Measurements from ENCODE around the gene NFASC.

NFASC gene

DNA sequence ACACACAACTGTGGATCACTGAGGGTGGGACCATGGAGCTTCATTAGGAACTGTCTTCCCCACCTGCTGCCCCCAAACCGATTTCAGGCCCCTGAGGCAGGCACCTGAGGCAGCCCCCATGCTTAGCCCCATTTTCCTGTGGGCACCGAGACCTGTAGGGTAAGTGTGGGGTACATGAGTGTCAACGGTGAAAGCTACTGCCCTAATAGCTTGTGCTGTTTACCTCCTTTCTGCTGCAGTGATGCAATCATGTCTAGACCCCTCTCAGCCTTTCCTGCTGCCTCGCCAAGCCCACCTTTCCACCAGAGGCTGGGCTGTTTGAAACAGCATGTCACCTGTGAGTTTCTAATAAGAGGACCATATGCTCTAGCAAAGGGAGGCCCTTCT, 53.0 kb downstream of the NFASC start:
- Histone ChIP-seq H3K27me3 (replicated peaks in 2 of 5; ENCODE audit: control insufficient read depth in 4 of 5, insufficient read depth in 5 of 5, low read length in 4 of 5) (peaks cover 0 to 13% (median 3%) of the 10 kb centered on the region in 5 experiments), H3K9me3 (ENCODE audit: control extremely low read depth in 1 of 5, control insufficient read depth in 4 of 5, insufficient read depth in 2 of 5, low read depth in 1 of 5, low read length in 4 of 5) (no peaks in the 10 kb centered on the region), H3K4me1 (ENCODE audit: control extremely low read depth in 1 of 4, control insufficient read depth in 4 of 4, insufficient read depth in 4 of 4, low read length in 3 of 4) (no peaks in the 10 kb centered on the region), H3K36me3 (ENCODE audit: control insufficient read depth in 4 of 4, insufficient read depth in 4 of 4, low read length in 3 of 4) (no peaks in the 10 kb centered on the region), H3K27ac (ENCODE audit: insufficient read depth in 1 of 2, low read depth in 1 of 2, low read length in 2 of 2, poor library complexity in 1 of 2, severe bottlenecking in 2 of 2) (no peak overlapping the region), H3K4me3 (ENCODE audit: control insufficient read depth in 1 of 7, extremely low read depth in 1 of 7, insufficient read depth in 4 of 7, low read depth in 2 of 7, low read length in 6 of 7) (no peak overlapping the region)
- POLR2A ChIA-PET: interaction anchor here (0.5 kb wide), 1 partner anchor 26 kb away, joined by 3 read pairs; no protein-coding TSS in a partner anchor
- CTCF ChIA-PET: interaction anchor here (1.4 to 2.0 kb wide), 2 partner anchors 11 to 18 kb away, joined by 3 to 8 read pairs; no protein-coding TSS in a partner anchor
- no CpG with 5 or more reads among the region's 4 CpGs for WGBS (ENCODE audit: insufficient coverage)
- DNase-seq: no peak

GRCh38 chr1:204924013-204924759, 53.5 kb downstream of the NFASC start:
- no peaks in the 10 kb centered on the region for H3K9me3 ChIP-seq (ENCODE audit: control extremely low read depth in 1 of 5, control insufficient read depth in 4 of 5, insufficient read depth in 2 of 5, low read depth in 1 of 5, low read length in 4 of 5)
- ChIA-PET CTCF (interaction anchor here (2.0 kb wide), 1 partner anchor 18 kb away, joined by 8 read pairs; no protein-coding TSS in a partner anchor), POLR2A (interaction anchor here (0.5 kb wide), 1 partner anchor 27 kb away, joined by 3 read pairs; no protein-coding TSS in a partner anchor)
- no peak for DNase-seq
- H3K4me1 ChIP-seq (ENCODE audit: control extremely low read depth in 1 of 4, control insufficient read depth in 4 of 4, insufficient read depth in 4 of 4, low read length in 3 of 4): no peaks in the 10 kb centered on the region
- 81% methylated on average over 5 of the region's 5 CpGs for WGBS (ENCODE audit: insufficient coverage)
- peaks cover 0 to 13% (median 3%) of the 10 kb centered on the region in 5 experiments for H3K27me3 ChIP-seq (replicated peaks in 2 of 5; ENCODE audit: control insufficient read depth in 4 of 5, insufficient read depth in 5 of 5, low read length in 4 of 5)
- H3K36me3 ChIP-seq (ENCODE audit: control insufficient read depth in 4 of 4, insufficient read depth in 4 of 4, low read length in 3 of 4): no peaks in the 10 kb centered on the region
- no peak overlapping the region for H3K4me3 ChIP-seq (ENCODE audit: control insufficient read depth in 1 of 7, extremely low read depth in 1 of 7, insufficient read depth in 4 of 7, low read depth in 2 of 7, low read length in 6 of 7)
- no peak overlapping the region for H3K27ac ChIP-seq (ENCODE audit: insufficient read depth in 1 of 2, low read depth in 1 of 2, low read length in 2 of 2, poor library complexity in 1 of 2, severe bottlenecking in 2 of 2)

- Histone ChIP-seq H3K27me3 (replicated peaks in 2 of 5; ENCODE audit: control insufficient read depth in 4 of 5, insufficient read depth in 5 of 5, low read length in 4 of 5) (peaks cover 0 to 13% (median 3%) of the 10 kb centered on the region in 5 experiments), H3K4me3 (ENCODE audit: control insufficient read depth in 1 of 7, extremely low read depth in 1 of 7, insufficient read depth in 4 of 7, low read depth in 2 of 7, low read length in 6 of 7) (no peak overlapping the region), H3K4me1 (ENCODE audit: control extremely low read depth in 1 of 4, control insufficient read depth in 4 of 4, insufficient read depth in 4 of 4, low read length in 3 of 4) (no peaks in the 10 kb centered on the region), H3K36me3 (ENCODE audit: control insufficient read depth in 4 of 4, insufficient read depth in 4 of 4, low read length in 3 of 4) (no peaks in the 10 kb centered on the region), H3K9me3 (ENCODE audit: control extremely low read depth in 1 of 5, control insufficient read depth in 4 of 5, insufficient read depth in 2 of 5, low read depth in 1 of 5, low read length in 4 of 5) (no peaks in the 10 kb centered on the region), H3K27ac (ENCODE audit: insufficient read depth in 1 of 2, low read depth in 1 of 2, low read length in 2 of 2, poor library complexity in 1 of 2, severe bottlenecking in 2 of 2) (no peak overlapping the region)
- POLR2A ChIA-PET: interaction anchor here (0.7 kb wide), 1 partner anchor 40 kb away, joined by 3 read pairs; no protein-coding TSS in a partner anchor
- DNase-seq: no peak
- WGBS (ENCODE audit: insufficient coverage): no CpG with 5 or more reads among the region's 1 CpG
- CTCF ChIA-PET: interaction anchor here (1.0 to 2.0 kb wide), 3 partner anchors 11 to 36 kb away, joined by 3 to 8 read pairs (median 4); no protein-coding TSS in a partner anchor
Measured at GRCh38 chr1:204925701-204926100, 55.0 kb downstream of the NFASC start.

GRCh38 chr1:204927673-204928641, 57.3 kb downstream of the NFASC start:
- POLR2A ChIA-PET: no interaction called here
- 83% methylated on average over 4 of the region's 11 CpGs for WGBS (ENCODE audit: insufficient coverage)

GRCh38 chr1:204928671-204929486, 58.2 kb downstream of the NFASC start:
- POLR2A ChIA-PET: no interaction called here

More at GRCh38 chr1:204927673-204928641, 57.3 kb downstream of the NFASC start:
- Histone ChIP-seq H3K4me1 (ENCODE audit: control extremely low read depth in 1 of 4, control insufficient read depth in 4 of 4, insufficient read depth in 4 of 4, low read length in 3 of 4) (no peaks in the 10 kb centered on the region), H3K27ac (ENCODE audit: insufficient read depth in 1 of 2, low read depth in 1 of 2, low read length in 2 of 2, poor library complexity in 1 of 2, severe bottlenecking in 2 of 2) (no peak overlapping the region), H3K4me3 (ENCODE audit: control insufficient read depth in 1 of 7, extremely low read depth in 1 of 7, insufficient read depth in 4 of 7, low read depth in 2 of 7, low read length in 6 of 7) (no peak overlapping the region), H3K9me3 (ENCODE audit: control extremely low read depth in 1 of 5, control insufficient read depth in 4 of 5, insufficient read depth in 2 of 5, low read depth in 1 of 5, low read length in 4 of 5) (no peaks in the 10 kb centered on the region), H3K27me3 (replicated peaks in 2 of 5; ENCODE audit: control insufficient read depth in 4 of 5, insufficient read depth in 5 of 5, low read length in 4 of 5) (peaks cover 0 to 20% (median 5%) of the 10 kb centered on the region in 5 experiments), H3K36me3 (ENCODE audit: control insufficient read depth in 4 of 4, insufficient read depth in 4 of 4, low read length in 3 of 4) (no peaks in the 10 kb centered on the region)
- CTCF ChIA-PET: no interaction called here
- DNase-seq: no peak

GRCh38 chr1:204929487-204930154, 59.0 kb downstream of the NFASC start:
- Histone ChIP-seq H3K4me1 (ENCODE audit: control extremely low read depth in 1 of 4, control insufficient read depth in 4 of 4, insufficient read depth in 4 of 4, low read length in 3 of 4) (no peaks in the 10 kb centered on the region), H3K27me3 (replicated peaks in 2 of 5; ENCODE audit: control insufficient read depth in 4 of 5, insufficient read depth in 5 of 5, low read length in 4 of 5) (peaks cover 0 to 14% (median 5%) of the 10 kb centered on the region in 5 experiments), H3K9me3 (ENCODE audit: control extremely low read depth in 1 of 5, control insufficient read depth in 4 of 5, insufficient read depth in 2 of 5, low read depth in 1 of 5, low read length in 4 of 5) (no peaks in the 10 kb centered on the region), H3K36me3 (ENCODE audit: control insufficient read depth in 4 of 4, insufficient read depth in 4 of 4, low read length in 3 of 4) (no peaks in the 10 kb centered on the region), H3K4me3 (ENCODE audit: control insufficient read depth in 1 of 7, extremely low read depth in 1 of 7, insufficient read depth in 4 of 7, low read depth in 2 of 7, low read length in 6 of 7) (no peak overlapping the region), H3K27ac (ENCODE audit: insufficient read depth in 1 of 2, low read depth in 1 of 2, low read length in 2 of 2, poor library complexity in 1 of 2, severe bottlenecking in 2 of 2) (no peak overlapping the region)
- POLR2A ChIA-PET: no interaction called here
- CTCF ChIA-PET: interaction anchor here (1.8 to 2.1 kb wide), 2 partner anchors 10 to 12 kb away, joined by 4 to 13 read pairs; no protein-coding TSS in a partner anchor
- 85% methylated on average over 5 of the region's 6 CpGs for WGBS (ENCODE audit: insufficient coverage)
- DNase-seq: no peak

More at GRCh38 chr1:204928671-204929486, 58.2 kb downstream of the NFASC start:
- Histone ChIP-seq H3K27me3 (replicated peaks in 2 of 5; ENCODE audit: control insufficient read depth in 4 of 5, insufficient read depth in 5 of 5, low read length in 4 of 5) (peaks cover 0 to 17% (median 5%) of the 10 kb centered on the region in 5 experiments), H3K4me3 (ENCODE audit: control insufficient read depth in 1 of 7, extremely low read depth in 1 of 7, insufficient read depth in 4 of 7, low read depth in 2 of 7, low read length in 6 of 7) (no peak overlapping the region), H3K27ac (ENCODE audit: insufficient read depth in 1 of 2, low read depth in 1 of 2, low read length in 2 of 2, poor library complexity in 1 of 2, severe bottlenecking in 2 of 2) (no peak overlapping the region), H3K36me3 (ENCODE audit: control insufficient read depth in 4 of 4, insufficient read depth in 4 of 4, low read length in 3 of 4) (no peaks in the 10 kb centered on the region), H3K4me1 (ENCODE audit: control extremely low read depth in 1 of 4, control insufficient read depth in 4 of 4, insufficient read depth in 4 of 4, low read length in 3 of 4) (no peaks in the 10 kb centered on the region), H3K9me3 (ENCODE audit: control extremely low read depth in 1 of 5, control insufficient read depth in 4 of 5, insufficient read depth in 2 of 5, low read depth in 1 of 5, low read length in 4 of 5) (no peaks in the 10 kb centered on the region)
- WGBS (ENCODE audit: insufficient coverage): 93% methylated on average over 6 of the region's 8 CpGs
- CTCF ChIA-PET: interaction anchor here (2.1 kb wide), 1 partner anchor 13 kb away, joined by 13 read pairs; no protein-coding TSS in a partner anchor
- DNase-seq: no peak
